GM21515 (cell line): ENCODE measurements around the gene PSME2.

Experiments used
- ATAC-seq: cut with Tn5 transposase; IDR thresholded peaks from one replicate; pipeline ENCODE4 v1.9.1; 2021; ENCODE audit not compliant: unreplicated experiment

Gene PSME2

GRCh38 chr14:24156840-24157239, 10.4 kb upstream of the PSME2 start:
- ATAC-seq = no peak

GRCh38 chr14:24155100-24155499, 8.7 kb upstream of the PSME2 start:
- ATAC-seq = no peak

- ATAC-seq = no peak
Measured at GRCh38 chr14:24151404-24152080, 5.1 kb upstream of the PSME2 start.

DNA sequence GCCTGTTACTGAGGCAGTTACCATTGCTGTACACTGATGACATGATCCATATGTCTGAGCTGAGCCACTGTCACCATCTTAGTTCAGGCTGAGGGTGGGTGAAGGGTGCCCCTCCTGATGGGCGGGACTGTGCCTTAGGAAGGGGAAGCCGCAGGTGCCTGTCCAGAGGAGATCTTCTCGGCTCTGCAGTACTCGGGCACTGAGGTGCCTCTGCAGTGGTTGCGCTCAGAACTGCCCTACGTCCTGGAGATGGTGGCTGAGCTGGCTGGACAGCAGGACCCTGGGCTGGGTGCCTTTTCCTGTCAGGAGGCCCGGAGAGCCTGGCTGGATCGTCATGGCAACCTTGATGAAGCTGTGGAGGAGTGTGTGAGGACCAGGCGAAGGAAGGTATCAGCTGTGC, 4.6 kb upstream of the PSME2 start:
- ATAC-seq = no peak

GRCh38 chr14:24150567-24150966, 4.2 kb upstream of the PSME2 start:
- ATAC-seq = no peak

GRCh38 chr14:24150061-24150460, 3.7 kb upstream of the PSME2 start:
- no peak for ATAC-seq

- no peak for ATAC-seq
Measured at GRCh38 chr14:24149302-24149969, 3.0 kb upstream of the PSME2 start.

GRCh38 chr14:24147761-24148428, 1.5 kb upstream of the PSME2 start:
- ATAC-seq = no peak

- peak; percentile 78 for ATAC-seq
Measured at GRCh38 chr14:24146978-24147760, 759 bp upstream of the PSME2 start, which contains the start of gene RNF31. RNF31 (plus strand) TSS chr14:24147498; CDS start chr14:24147699, 201 bp downstream.

GRCh38 chr14:24145690-24146452, 539 bp downstream of the PSME2 start:
- ATAC-seq = no peak

GRCh38 chr14:24145219-24145618, 1.2 kb downstream of the PSME2 start:
- ATAC-seq = no peak

GRCh38 chr14:24144451-24144850, 2.0 kb downstream of the PSME2 start:
- ATAC-seq = no peak

GRCh38 chr14:24143511-24143910, 2.9 kb downstream of the PSME2 start:
- no peak for ATAC-seq

DNA sequence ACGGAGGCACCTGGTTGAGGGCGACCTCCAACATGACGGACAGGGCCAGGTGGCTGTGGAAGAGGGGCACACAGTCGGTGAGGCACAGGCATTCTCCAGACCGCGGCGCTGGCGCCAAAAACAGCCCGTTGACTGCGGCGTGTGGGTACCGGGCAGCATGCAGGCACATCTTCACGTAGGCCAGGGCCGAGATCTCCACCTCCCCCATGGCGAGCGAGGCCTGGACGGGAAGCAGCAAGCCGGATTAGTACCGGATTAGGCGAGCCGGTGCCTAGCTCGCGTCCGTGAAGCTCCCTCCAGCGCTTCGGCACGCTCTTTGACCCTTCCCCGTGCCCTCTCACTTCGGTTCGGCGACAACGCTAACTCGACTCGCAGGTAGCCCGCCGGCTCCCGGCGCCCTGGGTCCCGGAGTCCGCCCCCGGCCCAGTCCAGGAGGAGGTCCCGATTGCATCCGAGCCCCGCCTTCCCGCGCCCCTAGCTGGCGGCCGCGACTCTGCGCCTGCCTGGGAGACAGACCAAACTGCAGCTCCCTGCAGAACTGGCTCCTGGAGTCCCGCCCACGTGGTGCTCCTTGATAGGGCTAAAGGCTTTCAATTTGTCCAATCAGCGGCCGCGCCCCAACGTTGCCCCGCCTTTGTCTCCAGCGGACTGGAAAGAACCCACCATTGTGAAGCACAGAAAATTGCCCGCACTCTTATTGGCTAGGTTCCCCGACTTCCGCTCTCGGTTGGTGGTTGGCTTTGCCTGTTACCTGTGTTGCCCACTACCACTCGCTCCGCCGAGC, 5.1 kb downstream of the PSME2 start, which contains the start of gene EMC9:
Gene EMC9 (minus strand): TSS at position 495 of the 784 bp plus-strand sequence. CDS start 287 bp downstream, at position 208.
- peak; percentile 79 for ATAC-seq

DNA sequence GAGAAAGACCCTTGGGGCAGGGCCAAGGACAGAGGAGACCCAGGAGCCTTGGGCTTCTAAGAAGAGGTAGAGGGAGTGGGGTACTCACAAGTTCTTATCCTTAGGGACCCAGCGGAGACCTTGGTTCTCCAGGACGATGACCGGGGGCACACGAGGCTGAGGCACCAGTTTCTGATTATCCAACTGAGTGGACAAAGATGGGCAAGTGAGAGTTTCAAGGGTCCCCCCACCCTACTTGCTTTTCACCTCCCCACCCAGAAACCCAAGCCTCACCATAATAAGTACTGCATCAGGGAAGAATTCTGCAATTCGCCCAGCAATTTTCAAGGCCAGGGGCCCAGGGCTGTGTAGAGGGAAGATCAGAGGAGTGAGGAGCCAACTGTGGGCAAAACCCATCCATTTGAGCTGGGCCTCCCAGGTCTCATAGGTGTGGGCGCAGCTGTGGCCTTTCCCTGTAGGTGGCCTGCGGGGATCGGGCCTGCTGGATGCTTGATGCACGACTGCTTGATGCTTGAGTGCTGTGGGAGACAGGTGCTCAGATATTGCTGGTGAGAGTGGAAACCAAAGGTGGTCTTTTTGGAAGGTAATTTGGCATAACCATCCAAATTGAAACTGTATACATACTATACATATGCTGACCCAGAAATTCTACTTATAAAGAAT, 7.0 kb downstream of the PSME2 start:
- ATAC-seq = no peak

GRCh38 chr14:24138396-24139271, 7.8 kb downstream of the PSME2 start:
- no peak for ATAC-seq

GRCh38 chr14:24137529-24138395, 8.6 kb downstream of the PSME2 start:
- ATAC-seq = no peak
